Neuronal stem cell (in vitro differentiated cells): Measurements from ENCODE around the gene HARBI1.

Experiments
- DNase-seq: peaks from one replicate; pipeline ENCODE4 v3.0.0-alpha.2; 2013; ENCODE audit warnings: low spot score
- H2AFZ ChIP-seq: one replicate; pipeline ENCODE4 v1.6.1; 2013; ENCODE audit warnings: mild to moderate bottlenecking, low read length, inconsistent platforms
- H2AK5ac ChIP-seq: 2 replicates; pipeline ENCODE4 v1.6.1; 2013; ENCODE audit warnings: low read depth, mild to moderate bottlenecking, inconsistent platforms, low read length, moderate library complexity, mixed read lengths
- H2BK120ac ChIP-seq: 2 replicates; pipeline ENCODE4 v1.6.1; 2013; ENCODE audit warnings: low read depth, mild to moderate bottlenecking, inconsistent platforms, low read length, moderate library complexity, mixed read lengths
- H2BK12ac ChIP-seq: one replicate; pipeline ENCODE4 v1.6.1; 2013; ENCODE audit warnings: low read length, inconsistent platforms
- H2BK15ac ChIP-seq: 2 replicates; pipeline ENCODE4 v1.6.1; 2013; ENCODE audit warnings: mild to moderate bottlenecking, low read length, inconsistent platforms, mixed read lengths
- H2BK5ac ChIP-seq: one replicate; pipeline ENCODE4 v1.6.1; 2013; ENCODE audit warnings: inconsistent platforms, mild to moderate bottlenecking, low read length, moderate library complexity
- H3K14ac ChIP-seq: one replicate; pipeline ENCODE4 v1.6.1; 2013; ENCODE audit warnings: low read length, inconsistent platforms
- H3K18ac ChIP-seq: 2 replicates; pipeline ENCODE4 v1.6.1; 2013; ENCODE audit warnings: low read length, inconsistent platforms
- H3K23ac ChIP-seq: 2 replicates; pipeline ENCODE4 v1.6.1; 2013; ENCODE audit warnings: low read depth, mild to moderate bottlenecking, mixed read lengths, low read length, inconsistent platforms; ENCODE audit not compliant: poor library complexity
- H3K27ac ChIP-seq: replicated peaks from 3 replicates; pipeline ENCODE4 v1.5.1; 2013; ENCODE audit warnings: low read length, inconsistent platforms
- H3K27me3 ChIP-seq, 3 experiments: 2 replicates each; pipeline ENCODE4 v1.6.1; 2013; ENCODE audit warnings: low read length in 3 of 3, mild to moderate bottlenecking in 2 of 3, inconsistent platforms in 1 of 3, low read depth in 1 of 3, mixed read lengths in 1 of 3, moderate library complexity in 1 of 3; ENCODE audit not compliant: control insufficient read depth in 3 of 3, insufficient read depth in 3 of 3
- H3K36me3 ChIP-seq, 2 donors: replicated peaks in 1 of 2; 2 replicates each; pipeline ENCODE4 v1.6.1; 2013; ENCODE audit warnings: low read length in 2 of 2; ENCODE audit not compliant: control insufficient read depth in 2 of 2, insufficient read depth in 2 of 2
- H3K4ac ChIP-seq: 2 replicates; pipeline ENCODE4 v1.6.1; 2013; ENCODE audit warnings: inconsistent platforms, mild to moderate bottlenecking, low read length, moderate library complexity
- H3K4me1 ChIP-seq, 2 donors: 1 replicate in 1 of 2; 2 replicates in 1 of 2; pipeline ENCODE4 v1.6.1; 2013; ENCODE audit warnings: low read length in 2 of 2, low read depth in 1 of 2; ENCODE audit not compliant: control insufficient read depth in 2 of 2, insufficient read depth in 1 of 2
- H3K4me2 ChIP-seq: one replicate; pipeline ENCODE4 v1.6.1; 2013; ENCODE audit warnings: mild to moderate bottlenecking, low read length, inconsistent platforms; ENCODE audit not compliant: insufficient read depth, poor library complexity, severe bottlenecking
- H3K4me3 ChIP-seq, 2 donors: 2 replicates each; pipeline ENCODE4 v1.5.1; 2013; ENCODE audit warnings: low read length in 2 of 2, mild to moderate bottlenecking in 2 of 2, inconsistent platforms in 1 of 2, moderate library complexity in 1 of 2
- H3K79me1 ChIP-seq: one replicate; pipeline ENCODE4 v1.6.1; 2013; ENCODE audit warnings: low read depth, mild to moderate bottlenecking, inconsistent platforms, low read length, moderate library complexity
- H3K9ac ChIP-seq: one replicate; pipeline ENCODE4 v1.6.1; 2013; ENCODE audit warnings: mild to moderate bottlenecking, low read depth, low read length, inconsistent platforms; ENCODE audit not compliant: poor library complexity
- H3K9me3 ChIP-seq, 2 donors: replicated peaks in 1 of 2; 2 replicates each; pipeline versions ENCODE3 to v1.6.1; 2013; ENCODE audit warnings: low read length in 2 of 2, mild to moderate bottlenecking in 2 of 2, inconsistent platforms in 1 of 2, low read depth in 1 of 2, mixed read lengths in 1 of 2, moderate library complexity in 1 of 2; ENCODE audit not compliant: control insufficient read depth in 2 of 2, insufficient read depth in 1 of 2
- H4K8ac ChIP-seq: one replicate; pipeline ENCODE4 v1.6.1; 2013; ENCODE audit warnings: low read depth, mild to moderate bottlenecking, inconsistent platforms, low read length, moderate library complexity
- H4K91ac ChIP-seq: one replicate; pipeline ENCODE4 v1.6.1; 2013; ENCODE audit warnings: low read length, low read depth, mild to moderate bottlenecking, inconsistent platforms; ENCODE audit not compliant: poor library complexity
- WGBS, 2 donors: extraction: QIAGEN DNeasy Blood & Tissue Kit; methylation state at CpG; one replicate each; pipeline ENCODE4 v1.1.7; 2013; ENCODE audit warnings: missing lambda C conversion rate in 2 of 2, mixed read lengths in 1 of 2; ENCODE audit not compliant: insufficient read length in 2 of 2, insufficient replicate concordance in 1 of 2; ENCODE audit errors: extremely low coverage in 2 of 2; 5-methylcytosine and 5-hydroxymethylcytosine counted together

The HARBI1 gene

GRCh38 chr11:46633291-46634217, 16.5 kb upstream of the HARBI1 start:
- no peaks in the 10 kb centered on the region for H3K9me3 ChIP-seq
- H4K8ac ChIP-seq = no peak overlapping the region
- no peak overlapping the region for H4K91ac ChIP-seq
- H3K27me3 ChIP-seq = no peaks in the 10 kb centered on the region
- no peak overlapping the region for H3K4me2 ChIP-seq
- H2AFZ ChIP-seq = no peak overlapping the region
- H3K9ac ChIP-seq = no peak overlapping the region
- no peak overlapping the region for H3K18ac ChIP-seq
- no peak overlapping the region for H2BK5ac ChIP-seq
- peaks cover 0 to 57% of the 10 kb centered on the region in 2 donors for H3K36me3 ChIP-seq
- no peak overlapping the region for H3K23ac ChIP-seq
- H3K4me1 ChIP-seq = no peaks in the 10 kb centered on the region
- no peak for DNase-seq
- no peak overlapping the region for H2BK15ac ChIP-seq
- no peak overlapping the region for H2AK5ac ChIP-seq
- no peak overlapping the region for H3K4ac ChIP-seq
- H3K27ac ChIP-seq = no peak overlapping the region
- no peak overlapping the region for H2BK120ac ChIP-seq
- no peak overlapping the region for H2BK12ac ChIP-seq
- peaks cover 1% of the 10 kb centered on the region for H3K79me1 ChIP-seq
- WGBS, 2 donors = no CpG with 5 or more reads among the region's 22 CpGs
- no peak overlapping the region for H3K4me3 ChIP-seq
- H3K14ac ChIP-seq = no peak overlapping the region

GRCh38 chr11:46632502-46632901, 15.5 kb upstream of the HARBI1 start:
- Histone ChIP-seq H3K36me3 (peaks cover 0 to 62% of the 10 kb centered on the region in 2 donors), H3K18ac (no peak overlapping the region), H2AK5ac (no peak overlapping the region), H2BK5ac (no peak overlapping the region), H3K27ac (no peak overlapping the region), H3K4ac (no peak overlapping the region), H3K23ac (no peak overlapping the region), H3K4me3 (no peak overlapping the region), H4K8ac (no peak overlapping the region), H3K4me2 (no peak overlapping the region), H4K91ac (no peak overlapping the region), H3K14ac (no peak overlapping the region), H2AFZ (no peak overlapping the region), H2BK120ac (no peak overlapping the region), H3K9ac (no peak overlapping the region), H3K9me3 (no peaks in the 10 kb centered on the region), H2BK12ac (no peak overlapping the region), H3K4me1 (no peaks in the 10 kb centered on the region), H3K27me3 (no peaks in the 10 kb centered on the region), H3K79me1 (no peaks in the 10 kb centered on the region), H2BK15ac (no peak overlapping the region)
- WGBS, 2 donors = no CpG with 5 or more reads among the region's 1 CpG
- DNase-seq = no peak

- no peak overlapping the region for H2AK5ac ChIP-seq
- no peak overlapping the region for H4K91ac ChIP-seq
- H3K18ac ChIP-seq = no peak overlapping the region
- no peak overlapping the region for H3K27ac ChIP-seq
- H3K23ac ChIP-seq = no peak overlapping the region
- H3K79me1 ChIP-seq = no peaks in the 10 kb centered on the region
- H2BK120ac ChIP-seq = no peak overlapping the region
- H3K4me2 ChIP-seq = no peak overlapping the region
- H2AFZ ChIP-seq = no peak overlapping the region
- no peaks in the 10 kb centered on the region for H3K9me3 ChIP-seq
- no peak overlapping the region for H3K4me3 ChIP-seq
- H2BK5ac ChIP-seq = no peak overlapping the region
- peaks cover 0 to 59% of the 10 kb centered on the region in 2 donors for H3K36me3 ChIP-seq
- H3K4me1 ChIP-seq = no peaks in the 10 kb centered on the region
- H3K27me3 ChIP-seq = no peaks in the 10 kb centered on the region
- no peak for DNase-seq
- no peak overlapping the region for H3K14ac ChIP-seq
- H2BK12ac ChIP-seq = no peak overlapping the region
- H2BK15ac ChIP-seq = no peak overlapping the region
- no peak overlapping the region for H4K8ac ChIP-seq
- no CpG with 5 or more reads among the region's 2 CpGs for WGBS, 2 donors
- H3K4ac ChIP-seq = no peak overlapping the region
- H3K9ac ChIP-seq = no peak overlapping the region
These were observed 14.6 kb upstream of the HARBI1 start for GRCh38 chr11:46631676-46632075.

GRCh38 chr11:46630237-46630636, 13.2 kb upstream of the HARBI1 start:
- no peak overlapping the region for H3K4ac ChIP-seq
- DNase-seq = no peak
- no peak overlapping the region for H3K14ac ChIP-seq
- no peak overlapping the region for H4K91ac ChIP-seq
- no peak overlapping the region for H3K23ac ChIP-seq
- no peak overlapping the region for H2BK15ac ChIP-seq
- H2BK5ac ChIP-seq = no peak overlapping the region
- no peaks in the 10 kb centered on the region for H3K4me1 ChIP-seq
- no peak overlapping the region for H2AK5ac ChIP-seq
- H3K9ac ChIP-seq = no peak overlapping the region
- WGBS, 2 donors = no CpG with 5 or more reads among the region's 1 CpG
- H3K79me1 ChIP-seq = peaks cover 4% of the 10 kb centered on the region
- no peak overlapping the region for H3K4me2 ChIP-seq
- no peak overlapping the region for H4K8ac ChIP-seq
- H3K18ac ChIP-seq = no peak overlapping the region
- H2BK12ac ChIP-seq = no peak overlapping the region
- H3K27me3 ChIP-seq = no peaks in the 10 kb centered on the region
- no peaks in the 10 kb centered on the region for H3K9me3 ChIP-seq
- no peak overlapping the region for H2BK120ac ChIP-seq
- no peak overlapping the region for H3K27ac ChIP-seq
- no peak overlapping the region for H3K4me3 ChIP-seq
- no peak overlapping the region for H2AFZ ChIP-seq
- H3K36me3 ChIP-seq = peaks cover 4 to 59% of the 10 kb centered on the region in 2 donors
